Parathyroid adenoma (tissue), 2 donors: ENCODE measurements around the gene PIK3C2G.
"Not testable (repeated sequence)": the region's sequence is repeated elsewhere in the genome, so short reads cannot be mapped to it uniquely, and the experiment has no call there.

Source experiments
- H2AFZ ChIP-seq: fragments of 300-600 bp; sonication (generic); one replicate; pipeline ENCODE4 v1.7.0; 2017; ENCODE audit warnings: antibody characterized with exemption, mild to moderate bottlenecking
- H3K27ac ChIP-seq: fragments of 300-600 bp; sonication (generic); one replicate; pipeline ENCODE4 v1.7.0; 2017
- H3K27me3 ChIP-seq: fragments of 300-600 bp; sonication (generic); one replicate; pipeline ENCODE4 v1.7.0; 2017; ENCODE audit warnings: low read length; ENCODE audit not compliant: control insufficient read depth, insufficient read depth
- H3K36me3 ChIP-seq: fragments of 300-600 bp; sonication (generic); one replicate; pipeline ENCODE4 v1.7.0; 2017; ENCODE audit warnings: low read length; ENCODE audit not compliant: control insufficient read depth, insufficient read depth
- H3K4me1 ChIP-seq: fragments of 300-600 bp; sonication (generic); one replicate; pipeline ENCODE4 v1.7.0; 2017; ENCODE audit warnings: control low read depth
- H3K4me2 ChIP-seq: fragments of 300-600 bp; sonication (generic); one replicate; pipeline ENCODE4 v1.7.0; 2017; ENCODE audit warnings: low read length
- H3K4me3 ChIP-seq: fragments of 300-600 bp; sonication (generic); one replicate; pipeline ENCODE4 v1.7.0; 2017; ENCODE audit warnings: low read depth, low read length
- H3K79me2 ChIP-seq: fragments of 300-600 bp; sonication (generic); one replicate; pipeline ENCODE4 v1.7.0; 2017; ENCODE audit warnings: control low read depth
- H3K9ac ChIP-seq: fragments of 300-600 bp; sonication (generic); one replicate; pipeline ENCODE4 v1.7.0; 2017; ENCODE audit warnings: mild to moderate bottlenecking
- H3K9me3 ChIP-seq: fragments of 300-600 bp; sonication (generic); one replicate; pipeline ENCODE4 v1.7.0; 2017; ENCODE audit warnings: low read length; ENCODE audit not compliant: control insufficient read depth
- CTCF ChIP-seq: fragments of 300-600 bp; sonication (generic); IDR thresholded peaks from one replicate; pipeline ENCODE4 v1.7.0; 2017; ENCODE audit warnings: antibody characterized with exemption, mild to moderate bottlenecking
- donor health status: primary hyperparathyroidism.

The PIK3C2G gene

GRCh38 chr12:18492372-18493025 is 231.2 kb downstream of the PIK3C2G start:
- Histone ChIP-seq H3K27ac (no peak overlapping the region), H2AFZ (no peak overlapping the region), H3K4me1 (no peaks in the 10 kb centered on the region), H3K4me2 (no peak overlapping the region), H3K9me3 (no peaks in the 10 kb centered on the region), H3K79me2 (no peaks in the 10 kb centered on the region), H3K36me3 (peaks cover 2% of the 10 kb centered on the region), H3K27me3 (no peaks in the 10 kb centered on the region), H3K4me3 (no peak overlapping the region), H3K9ac (no peak overlapping the region)
- no peak for TF ChIP-seq CTCF

GRCh38 chr12:18496156-18496555 is 234.8 kb downstream of the PIK3C2G start:
- no peaks in the 10 kb centered on the region for H3K27me3 ChIP-seq
- no peaks in the 10 kb centered on the region for H3K79me2 ChIP-seq

GRCh38 chr12:18500160-18500574 is 238.8 kb downstream of the PIK3C2G start:
- not testable (repeated sequence) for H3K4me3 ChIP-seq, H3K27me3 ChIP-seq, H3K36me3 ChIP-seq, H3K4me2 ChIP-seq, H3K4me1 ChIP-seq, H3K27ac ChIP-seq, H3K9ac ChIP-seq, H2AFZ ChIP-seq, H3K9me3 ChIP-seq, H3K79me2 ChIP-seq

More at GRCh38 chr12:18496156-18496555, 234.8 kb downstream of the PIK3C2G start:
- Histone ChIP-seq H3K9ac (no peak overlapping the region), H3K27ac (no peak overlapping the region), H3K4me1 (no peaks in the 10 kb centered on the region), H3K9me3 (no peaks in the 10 kb centered on the region), H3K36me3 (peaks cover 2% of the 10 kb centered on the region), H3K4me2 (no peak overlapping the region), H3K4me3 (no peak overlapping the region), H2AFZ (no peak overlapping the region)
- no peak for TF ChIP-seq CTCF

- not testable (repeated sequence) for H3K27me3 ChIP-seq, H2AFZ ChIP-seq, H3K4me3 ChIP-seq, H3K27ac ChIP-seq, H3K9me3 ChIP-seq, H3K36me3 ChIP-seq, H3K79me2 ChIP-seq, H3K9ac ChIP-seq, H3K4me1 ChIP-seq, H3K4me2 ChIP-seq
These were observed 239.4 kb downstream of the PIK3C2G start for GRCh38 chr12:18500736-18501135.

GRCh38 chr12:18502422-18502968 is 241.2 kb downstream of the PIK3C2G start:
- H3K27ac ChIP-seq = no peak overlapping the region
- H3K79me2 ChIP-seq = no peaks in the 10 kb centered on the region
- H2AFZ ChIP-seq = no peak overlapping the region
- H3K4me3 ChIP-seq = no peak overlapping the region
- H3K9me3 ChIP-seq = no peaks in the 10 kb centered on the region
- TF ChIP-seq CTCF = no peak
- H3K36me3 ChIP-seq = no peaks in the 10 kb centered on the region
- no peaks in the 10 kb centered on the region for H3K27me3 ChIP-seq
- H3K4me1 ChIP-seq = no peaks in the 10 kb centered on the region
- H3K9ac ChIP-seq = no peak overlapping the region
- no peak overlapping the region for H3K4me2 ChIP-seq

- no peaks in the 10 kb centered on the region for H3K79me2 ChIP-seq
- H3K4me3 ChIP-seq = no peak overlapping the region
- H3K36me3 ChIP-seq = no peaks in the 10 kb centered on the region
- no peak overlapping the region for H3K9ac ChIP-seq
- no peaks in the 10 kb centered on the region for H3K4me1 ChIP-seq
- no peaks in the 10 kb centered on the region for H3K9me3 ChIP-seq
- no peak for TF ChIP-seq CTCF
- H3K4me2 ChIP-seq = no peak overlapping the region
- no peaks in the 10 kb centered on the region for H3K27me3 ChIP-seq
- no peak overlapping the region for H2AFZ ChIP-seq
- H3K27ac ChIP-seq = no peak overlapping the region
These were observed 260.1 kb downstream of the PIK3C2G start for GRCh38 chr12:18521461-18521860.
